Stomach smooth muscle (tissue), 2 donors: ENCODE data around the gene CDKL4.
"Not testable (repeated sequence)": the region's sequence is repeated elsewhere in the genome, so short reads cannot be mapped to it uniquely, and the experiment has no call there.

ENCODE experiments used
- H3K27ac ChIP-seq: one replicate; pipeline ENCODE4 v1.7.0; 2013; ENCODE audit warnings: mild to moderate bottlenecking, low read length, inconsistent platforms
- H3K27me3 ChIP-seq, 2 donors: one replicate each; pipeline ENCODE4 v1.7.0; 2013; ENCODE audit warnings: low read length in 2 of 2; ENCODE audit not compliant: insufficient read depth in 2 of 2, control insufficient read depth in 1 of 2
- H3K36me3 ChIP-seq, 2 donors: one replicate each; pipeline ENCODE4 v1.7.0; 2013; ENCODE audit warnings: low read length in 2 of 2; ENCODE audit not compliant: control insufficient read depth in 2 of 2, insufficient read depth in 2 of 2
- H3K4me1 ChIP-seq: one replicate; pipeline ENCODE4 v1.7.0; 2013; ENCODE audit warnings: low read length; ENCODE audit not compliant: control insufficient read depth, insufficient read depth
- H3K4me3 ChIP-seq, 2 donors: one replicate each; pipeline ENCODE4 v1.7.0; 2013; ENCODE audit warnings: low read length in 2 of 2
- H3K9ac ChIP-seq, 2 donors: one replicate each; pipeline ENCODE4 v1.7.0; 2013; ENCODE audit warnings: low read length in 2 of 2, mild to moderate bottlenecking in 1 of 2
- H3K9me3 ChIP-seq, 2 donors: one replicate each; pipeline ENCODE4 v1.7.0; 2013; ENCODE audit warnings: low read length in 2 of 2; ENCODE audit not compliant: control insufficient read depth in 2 of 2
- donor health status: healthy.
- donor health status: Pancreatic carcinoma.

CDKL4 gene

GRCh38 chr2:39158351-39158750, 85.4 kb downstream of the CDKL4 start:
- H3K4me1 ChIP-seq, result peaks cover 8% of the 10 kb centered on the region
- no peak overlapping the region for H3K27ac ChIP-seq
- H3K36me3 ChIP-seq, result no peaks in the 10 kb centered on the region
- no peaks in the 10 kb centered on the region for H3K27me3 ChIP-seq
- H3K4me3 ChIP-seq, result no peak overlapping the region
- H3K9ac ChIP-seq, result no peak overlapping the region
- no peaks in the 10 kb centered on the region for H3K9me3 ChIP-seq

DNA sequence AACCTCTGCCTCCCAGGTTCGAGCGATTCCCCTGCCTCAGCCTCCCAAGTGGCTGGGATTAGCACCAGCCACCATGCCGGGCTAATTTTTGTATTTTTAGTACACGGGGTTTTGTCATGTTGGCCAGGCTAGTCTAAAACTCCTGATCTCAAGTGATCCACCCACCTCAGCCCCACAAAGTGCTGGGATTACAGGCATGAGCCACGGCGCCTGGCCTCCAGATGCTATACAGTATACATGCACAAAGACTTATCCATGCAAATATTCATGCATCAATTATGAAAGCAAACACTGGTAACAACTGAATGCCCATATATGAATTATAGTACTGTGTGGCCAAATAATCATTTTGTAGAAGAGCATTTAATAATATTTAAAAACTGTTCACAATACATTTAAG, 86.9 kb downstream of the CDKL4 start:
- no peaks in the 10 kb centered on the region for H3K27me3 ChIP-seq
- H3K27ac ChIP-seq, result no peak overlapping the region
- H3K9ac ChIP-seq, result no peak overlapping the region
- no peaks in the 10 kb centered on the region for H3K9me3 ChIP-seq
- H3K36me3 ChIP-seq, result no peaks in the 10 kb centered on the region
- peaks cover 6% of the 10 kb centered on the region for H3K4me1 ChIP-seq
- H3K4me3 ChIP-seq, result no peak overlapping the region

DNA sequence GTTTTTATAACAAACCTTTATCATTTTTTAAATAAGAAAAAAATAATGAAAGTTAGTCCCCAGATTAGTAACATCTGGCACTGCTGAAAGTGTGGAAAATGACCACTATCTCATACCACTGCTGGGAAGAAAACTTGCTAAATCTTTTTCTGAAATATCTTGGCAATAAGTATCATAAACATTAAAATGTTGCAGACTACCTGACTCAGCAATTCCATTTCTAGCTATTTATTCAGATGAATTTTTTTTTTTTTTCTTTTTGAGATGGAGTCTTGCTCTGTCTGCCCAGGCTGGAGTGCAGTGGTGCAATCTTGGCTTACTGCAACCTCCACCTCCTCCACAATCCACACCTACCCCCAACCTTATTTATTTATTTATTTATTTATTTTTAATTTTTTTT, 87.7 kb downstream of the CDKL4 start:
- Histone ChIP-seq H3K4me1 (peaks cover 2% of the 10 kb centered on the region), H3K9me3 (no peaks in the 10 kb centered on the region), H3K27ac (no peak overlapping the region), H3K36me3 (no peaks in the 10 kb centered on the region), H3K4me3 (no peak overlapping the region), H3K9ac (no peak overlapping the region), H3K27me3 (no peaks in the 10 kb centered on the region)

DNA sequence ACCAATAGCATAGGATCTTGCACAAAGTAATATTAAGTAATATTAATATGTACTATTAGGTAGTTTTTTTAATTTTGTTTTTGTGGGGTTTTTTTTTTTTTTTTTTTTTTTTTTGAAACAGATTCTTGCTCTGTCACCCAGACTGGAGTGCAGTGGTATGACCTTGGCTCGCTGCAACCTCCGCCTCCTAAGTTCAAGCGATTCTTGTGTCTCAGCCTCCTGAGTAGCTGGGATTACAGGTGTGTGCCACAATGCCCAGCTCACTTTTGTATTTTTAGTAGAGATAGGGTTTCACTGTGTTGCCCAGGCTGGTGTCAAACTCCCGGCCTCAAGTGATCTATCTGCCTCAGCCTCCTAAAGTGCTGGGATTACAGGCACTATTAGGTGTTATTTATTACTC, 88.2 kb downstream of the CDKL4 start:
- not testable (repeated sequence) for H3K27me3 ChIP-seq, H3K4me1 ChIP-seq, H3K9ac ChIP-seq, H3K4me3 ChIP-seq, H3K9me3 ChIP-seq, H3K27ac ChIP-seq, H3K36me3 ChIP-seq

DNA sequence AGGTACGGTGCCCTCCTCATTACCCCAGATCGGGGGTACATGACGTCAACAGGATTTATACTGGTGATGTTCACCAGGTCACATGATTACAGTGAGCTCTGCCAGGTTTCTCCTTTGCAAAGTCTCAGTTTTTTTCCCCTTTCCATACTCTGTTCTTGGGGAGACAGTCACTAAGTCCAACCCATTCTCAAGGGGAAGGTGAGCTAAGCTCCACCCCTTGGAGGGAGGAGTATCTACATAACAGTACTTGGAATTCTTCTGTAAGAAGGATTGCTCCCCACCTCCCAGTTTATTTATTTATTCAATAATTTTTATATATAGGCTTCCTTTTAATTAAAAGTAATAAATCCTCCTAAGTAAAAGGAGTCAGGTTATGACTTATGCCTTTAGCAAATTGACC, 88.8 kb downstream of the CDKL4 start:
- no peak overlapping the region for H3K9ac ChIP-seq
- H3K4me1 ChIP-seq, result no peaks in the 10 kb centered on the region
- H3K4me3 ChIP-seq, result no peak overlapping the region
- no peaks in the 10 kb centered on the region for H3K27me3 ChIP-seq
- H3K9me3 ChIP-seq, result no peaks in the 10 kb centered on the region
- H3K27ac ChIP-seq, result no peak overlapping the region
- H3K36me3 ChIP-seq, result no peaks in the 10 kb centered on the region

GRCh38 chr2:39153312-39153711, 90.5 kb downstream of the CDKL4 start:
- Histone ChIP-seq H3K27me3 (no peaks in the 10 kb centered on the region), H3K4me1 (no peaks in the 10 kb centered on the region), H3K9ac (no peak overlapping the region), H3K36me3 (no peaks in the 10 kb centered on the region), H3K4me3 (no peak overlapping the region), H3K9me3 (no peaks in the 10 kb centered on the region), H3K27ac (no peak overlapping the region)

- no peaks in the 10 kb centered on the region for H3K9me3 ChIP-seq
- no peak overlapping the region for H3K9ac ChIP-seq
- H3K4me1 ChIP-seq, result no peaks in the 10 kb centered on the region
- no peak overlapping the region for H3K4me3 ChIP-seq
- H3K36me3 ChIP-seq, result no peaks in the 10 kb centered on the region
- no peaks in the 10 kb centered on the region for H3K27me3 ChIP-seq
- H3K27ac ChIP-seq, result no peak overlapping the region
Measured at GRCh38 chr2:39152504-39152903, 91.3 kb downstream of the CDKL4 start.

GRCh38 chr2:39150890-39151497, 92.8 kb downstream of the CDKL4 start:
- Histone ChIP-seq H3K36me3 (no peaks in the 10 kb centered on the region), H3K4me3 (no peak overlapping the region), H3K27me3 (no peaks in the 10 kb centered on the region), H3K4me1 (no peaks in the 10 kb centered on the region), H3K9me3 (no peaks in the 10 kb centered on the region), H3K27ac (no peak overlapping the region), H3K9ac (no peak overlapping the region)

- no peaks in the 10 kb centered on the region for H3K9me3 ChIP-seq
- H3K36me3 ChIP-seq, result no peaks in the 10 kb centered on the region
- no peaks in the 10 kb centered on the region for H3K27me3 ChIP-seq
- no peak overlapping the region for H3K27ac ChIP-seq
- no peak overlapping the region for H3K9ac ChIP-seq
- H3K4me1 ChIP-seq, result no peaks in the 10 kb centered on the region
- no peak overlapping the region for H3K4me3 ChIP-seq
Measured at GRCh38 chr2:39150102-39150562, 93.6 kb downstream of the CDKL4 start.

DNA sequence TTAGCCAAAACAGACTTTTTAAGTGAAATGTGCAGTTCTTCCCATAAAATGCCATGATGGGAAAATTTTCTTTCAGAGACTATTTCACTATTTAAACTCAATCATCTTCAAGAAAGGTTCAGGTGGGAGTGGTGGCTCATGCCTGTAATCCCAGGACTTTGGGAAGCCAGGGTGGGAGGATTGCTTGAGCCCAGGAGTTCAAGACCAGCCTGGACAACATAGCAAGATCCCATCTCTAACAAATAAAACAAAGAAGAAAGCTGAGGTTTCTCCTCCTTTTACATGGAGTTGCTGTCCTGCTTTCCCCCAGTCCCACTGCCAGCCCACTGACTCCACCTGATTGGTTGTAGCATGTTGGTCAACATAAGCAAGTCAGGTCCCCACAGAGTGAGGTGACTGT, 97.1 kb downstream of the CDKL4 start:
- no peak overlapping the region for H3K9ac ChIP-seq
- H3K4me3 ChIP-seq, result no peak overlapping the region
- H3K36me3 ChIP-seq, result no peaks in the 10 kb centered on the region
- no peak overlapping the region for H3K27ac ChIP-seq
- no peaks in the 10 kb centered on the region for H3K9me3 ChIP-seq
- H3K4me1 ChIP-seq, result peaks cover 4% of the 10 kb centered on the region
- H3K27me3 ChIP-seq, result no peaks in the 10 kb centered on the region

- no peaks in the 10 kb centered on the region for H3K36me3 ChIP-seq
- H3K9me3 ChIP-seq, result no peaks in the 10 kb centered on the region
- no peak overlapping the region for H3K4me3 ChIP-seq
- H3K9ac ChIP-seq, result no peak overlapping the region
- peaks cover 10% of the 10 kb centered on the region for H3K4me1 ChIP-seq
- H3K27me3 ChIP-seq, result no peaks in the 10 kb centered on the region
- no peak overlapping the region for H3K27ac ChIP-seq
Measured at GRCh38 chr2:39145906-39146421, 97.8 kb downstream of the CDKL4 start.
